Gastroesophageal sphincter (tissue), 3 donors: ENCODE data around the gene DMBT1.

Experiments used
- CTCF ChIP-seq, 4 experiments: fragments of 200-600 bp in 2 of 4; fragments of 450-650 bp in 2 of 4; sonication (generic) in 1 of 4; IDR thresholded peaks; one replicate each; pipeline ENCODE4 v1.5.1; 2017 to 2019; ENCODE audit warnings: antibody characterized with exemption in 4 of 4, mild to moderate bottlenecking in 2 of 4, moderate library complexity in 2 of 4
- EP300 ChIP-seq: sonication (generic); formaldehyde crosslinking; IDR thresholded peaks from one replicate; pipeline ENCODE4 v1.6.1; 2017; ENCODE audit warnings: antibody characterized with exemption, mild to moderate bottlenecking
- POLR2A ChIP-seq, 2 donors: fragments of 450-650 bp; IDR thresholded peaks; one replicate each; pipeline ENCODE4 v1.6.1; 2017; ENCODE audit warnings: antibody characterized with exemption in 2 of 2, mild to moderate bottlenecking in 2 of 2, moderate library complexity in 1 of 2
- POLR2AphosphoS5 ChIP-seq: sonication (generic); formaldehyde crosslinking; IDR thresholded peaks from one replicate; pipeline ENCODE4 v1.6.1; 2017; ENCODE audit warnings: antibody characterized with exemption

DNA sequence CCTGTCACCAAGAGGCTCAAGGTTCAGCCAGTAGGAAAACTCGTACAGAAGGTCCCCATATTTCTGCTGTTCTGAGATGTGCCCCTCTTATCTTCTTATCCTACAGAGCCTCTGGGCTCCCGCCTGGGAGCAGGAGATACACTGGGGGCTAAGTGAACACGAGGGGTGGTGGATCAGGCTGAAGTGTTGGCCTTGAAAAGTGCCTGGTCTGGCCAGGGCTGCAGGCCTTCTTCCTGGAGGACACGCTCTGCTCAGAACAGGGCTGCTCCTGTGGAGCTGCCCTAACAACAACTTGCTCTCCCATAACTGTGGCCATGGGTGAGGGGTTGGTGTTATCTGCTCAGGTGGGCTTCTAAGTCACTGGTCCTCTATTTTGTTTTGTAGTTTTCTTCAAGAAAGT is 105.4 kb downstream of the DMBT1 start:
- TF ChIP-seq POLR2AphosphoS5: no peak
- TF ChIP-seq POLR2A (IDR thresholded peaks at IDR 0.05): no peak
- no peak for TF ChIP-seq CTCF (IDR thresholded peaks at IDR 0.05)
- no peak for TF ChIP-seq EP300
